HEK293 (cell line): Measurements from ENCODE around the gene BBC3.
A peak's percentile ranks its signal among the peaks of the same experiment; 100 is the strongest.

Source experiments
- CTCF ChIA-PET: fragments of 350-600 bp; formaldehyde crosslinking; extraction: SDS; loops from one replicate; lab custom pipeline; 2021; ENCODE audit warnings: antibody characterized with exemption; lab: Yijun Ruan, JAX
- POLR2A ChIA-PET: fragments of 300-600 bp; formaldehyde crosslinking; extraction: SDS; loops from one replicate; lab custom pipeline; 2020; ENCODE audit warnings: antibody characterized with exemption, inconsistent platforms; lab: Yijun Ruan, JAX
- H3K27ac ChIP-seq: fragments of 200-500 bp; sonication (Bioruptor generic); 2 replicates; pipeline ENCODE4 v1.5.1; 2014; ENCODE audit warnings: low read depth, low read length, control low read depth, inconsistent platforms; ENCODE audit errors: extremely low read depth
- H3K36me3 ChIP-seq, 2 experiments: fragments of 200-500 bp in 1 of 2; sonication (Bioruptor generic) in 1 of 2; 1 replicate in 1 of 2; 2 replicates in 1 of 2; pipeline ENCODE4 v1.5.1; 2014 to 2017; ENCODE audit warnings: inconsistent platforms in 2 of 2, low read length in 2 of 2; ENCODE audit not compliant: control insufficient read depth in 2 of 2, insufficient read depth in 1 of 2
- H3K4me1 ChIP-seq: fragments of 200-500 bp; sonication (Bioruptor generic); 2 replicates; pipeline ENCODE4 v1.5.1; 2014; ENCODE audit warnings: mild to moderate bottlenecking, low read length, inconsistent platforms; ENCODE audit not compliant: control insufficient read depth, insufficient read depth
- H3K4me3 ChIP-seq: 2 replicates; pipeline ENCODE4 v1.5.1; 2011; ENCODE audit warnings: low read depth, mild to moderate bottlenecking, control low read depth, low read length, moderate library complexity
- H3K9me3 ChIP-seq: fragments of 200-500 bp; sonication (Bioruptor generic); 2 replicates; pipeline ENCODE4 v1.5.1; 2014; ENCODE audit warnings: low read depth, low read length, inconsistent platforms; ENCODE audit not compliant: control insufficient read depth, insufficient read depth
- EGR2 ChIP-seq: fragments of 450-650 bp; formaldehyde crosslinking; IDR thresholded peaks from 2 replicates; pipeline ENCODE4 v1.5.1; 2016; ENCODE audit warnings: low read depth, missing biosample characterization, missing genetic modification characterization
- HOXD13 ChIP-seq: sonication (generic); formaldehyde crosslinking; IDR thresholded peaks from 2 replicates; pipeline ENCODE4 v1.8.0; 2022; ENCODE audit warnings: missing genetic modification reagents, borderline replicate concordance
- KLF10 ChIP-seq: fragments of 450-650 bp; IDR thresholded peaks from 2 replicates; pipeline ENCODE4 v1.5.1; 2018; ENCODE audit warnings: missing biosample characterization, mild to moderate bottlenecking, missing genetic modification characterization
- KLF8 ChIP-seq: fragments of 450-650 bp; formaldehyde crosslinking; IDR thresholded peaks from 2 replicates; pipeline ENCODE4 v1.5.1; 2016; ENCODE audit warnings: missing biosample characterization, missing genetic modification characterization
- MEIS1 ChIP-seq: sonication (generic); formaldehyde crosslinking; IDR thresholded peaks from 2 replicates; pipeline ENCODE4 v1.8.1; 2022; ENCODE audit warnings: missing genetic modification reagents, mild to moderate bottlenecking, borderline replicate concordance
- MZF1 ChIP-seq: fragments of 450-650 bp; formaldehyde crosslinking; IDR thresholded peaks from 2 replicates; pipeline ENCODE4 v1.5.1; 2017; ENCODE audit warnings: missing biosample characterization, missing genetic modification characterization, borderline replicate concordance
- PRDM1 ChIP-seq: fragments of 450-650 bp; formaldehyde crosslinking; IDR thresholded peaks from 2 replicates; pipeline ENCODE4; 2016; ENCODE audit warnings: missing biosample characterization, missing genetic modification characterization
- YY2 ChIP-seq: fragments of 450-650 bp; formaldehyde crosslinking; IDR thresholded peaks from 2 replicates; pipeline ENCODE4 v1.5.1; 2016; ENCODE audit warnings: missing biosample characterization, missing genetic modification characterization
- ZBTB20 ChIP-seq: fragments of 450-650 bp; formaldehyde crosslinking; IDR thresholded peaks from 2 replicates; pipeline ENCODE4 v1.5.1; 2016; ENCODE audit warnings: missing biosample characterization, missing genetic modification characterization
- ZBTB6 ChIP-seq: fragments of 450-650 bp; formaldehyde crosslinking; IDR thresholded peaks from 2 replicates; pipeline ENCODE4 v1.5.1; 2017; ENCODE audit warnings: missing biosample characterization, missing genetic modification characterization
- ZFP37 ChIP-seq: fragments of 450-650 bp; formaldehyde crosslinking; IDR thresholded peaks from 2 replicates; pipeline ENCODE4 v1.5.1; 2016; ENCODE audit warnings: missing biosample characterization, missing genetic modification characterization
- ZNF175 ChIP-seq: fragments of 450-650 bp; formaldehyde crosslinking; IDR thresholded peaks from 2 replicates; pipeline ENCODE4 v1.5.1; 2016; ENCODE audit warnings: missing biosample characterization, missing genetic modification characterization
- ZNF274 ChIP-seq, 2 experiments: fragments of 200-500 bp in 1 of 2; fragments of 450-650 bp in 1 of 2; sonication (Bioruptor generic) in 1 of 2; formaldehyde crosslinking in 1 of 2; IDR thresholded peaks; 2 replicates each; pipeline versions ENCODE4 v1.5.1 to v1.6.1; 2014 to 2016; ENCODE audit warnings: borderline replicate concordance in 1 of 2, inconsistent platforms in 1 of 2, low read length in 1 of 2, missing biosample characterization in 1 of 2, missing genetic modification characterization in 1 of 2
- ZNF341 ChIP-seq: fragments of 450-650 bp; formaldehyde crosslinking; IDR thresholded peaks from 2 replicates; pipeline ENCODE4; 2016; ENCODE audit warnings: low read depth, missing biosample characterization, missing genetic modification characterization
- ZNF561 ChIP-seq: fragments of 450-650 bp; IDR thresholded peaks from 2 replicates; pipeline ENCODE4 v1.5.1; 2018; ENCODE audit warnings: missing biosample characterization, missing genetic modification characterization, borderline replicate concordance
- ZNF629 ChIP-seq: fragments of 450-650 bp; formaldehyde crosslinking; IDR thresholded peaks from 2 replicates; pipeline ENCODE4 v1.5.1; 2017; ENCODE audit warnings: missing biosample characterization, missing genetic modification characterization
- ZNF677 ChIP-seq: fragments of 450-650 bp; IDR thresholded peaks from 2 replicates; pipeline ENCODE4 v1.5.0; 2018; ENCODE audit warnings: missing biosample characterization, mild to moderate bottlenecking, missing genetic modification characterization, moderate library complexity
- ZNF768 ChIP-seq: fragments of 450-650 bp; formaldehyde crosslinking; IDR thresholded peaks from 2 replicates; pipeline ENCODE4 v1.5.1; 2018; ENCODE audit warnings: missing biosample characterization, mild to moderate bottlenecking, missing genetic modification characterization
- ZNF791 ChIP-seq: fragments of 450-650 bp; formaldehyde crosslinking; IDR thresholded peaks from 2 replicates; pipeline ENCODE4 v1.5.1; 2016; ENCODE audit warnings: missing biosample characterization, missing genetic modification characterization
- TF ChIP-seq, protein P1 (sequence below): fragments of 450-650 bp; IDR thresholded peaks from 2 replicates; pipeline ENCODE4 v1.5.1; 2018; ENCODE audit warnings: missing biosample characterization, mild to moderate bottlenecking, missing genetic modification characterization
- TF ChIP-seq, protein P2 (sequence below): fragments of 450-650 bp; formaldehyde crosslinking; IDR thresholded peaks from 2 replicates; pipeline ENCODE4 v1.5.1; 2017; ENCODE audit warnings: missing biosample characterization, missing genetic modification characterization
- TF ChIP-seq, protein P3 (sequence below): fragments of 450-650 bp; formaldehyde crosslinking; conservative IDR thresholded peaks from 2 replicates; pipeline ENCODE4 v1.5.1; 2016; ENCODE audit warnings: low read depth, missing biosample characterization, missing genetic modification characterization
- TF ChIP-seq, protein P4 (sequence below): fragments of 450-650 bp; formaldehyde crosslinking; IDR thresholded peaks from 2 replicates; pipeline ENCODE4 v1.5.1; 2016; ENCODE audit warnings: missing biosample characterization, missing genetic modification characterization

The BBC3 gene

DNA sequence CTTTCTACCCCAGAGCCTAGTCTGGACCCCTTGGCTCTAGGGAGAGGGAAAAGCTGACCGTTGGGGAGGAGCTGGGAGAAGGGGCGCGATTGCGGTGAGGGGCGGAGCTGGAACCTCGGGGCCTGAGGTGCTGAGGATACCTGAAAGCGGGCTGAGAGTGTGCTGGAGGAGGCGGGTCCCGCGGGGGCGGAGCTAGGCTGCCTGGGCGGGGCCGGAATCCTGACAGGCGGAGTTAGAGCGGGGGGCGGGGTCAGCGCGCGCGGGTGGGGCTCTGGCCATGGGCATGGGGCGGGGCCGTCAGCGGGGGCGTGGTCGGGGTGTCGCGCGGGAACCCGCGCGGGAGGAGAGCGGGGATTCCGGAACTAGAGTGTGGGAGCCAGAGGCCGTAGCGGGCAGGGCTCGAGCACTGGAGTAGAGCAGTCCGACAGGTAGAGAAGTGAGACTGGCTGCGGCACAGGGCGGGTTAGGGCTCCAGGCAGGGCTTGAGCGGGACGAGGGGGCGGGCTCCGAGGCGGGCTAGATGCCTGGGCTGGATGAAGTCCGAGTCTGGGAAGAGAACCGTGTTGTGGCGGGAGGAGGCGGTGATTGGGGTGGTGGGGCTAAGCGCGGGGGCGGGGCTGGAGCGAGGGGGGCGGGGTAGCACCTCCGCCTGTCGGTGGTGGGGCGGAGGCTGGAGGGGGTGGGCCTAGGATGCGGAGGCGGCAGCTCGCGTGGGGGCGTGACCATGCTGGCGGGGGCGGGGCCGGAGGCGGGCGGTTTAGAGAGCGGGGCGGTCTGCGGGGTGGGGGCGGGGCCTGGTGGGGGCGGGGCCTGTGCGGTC, 43.3 kb upstream of the BBC3 start, which contains the start of gene INAFM1 (continued):
- TF ChIP-seq ZNF629 (tag by site-specific recombination) (no peak), ZNF175 (no peak), KLF10 (tag by site-specific recombination) (peak; percentile 62), ZNF341 (tag by site-specific recombination) (peak; percentile 14; the same call in 1 of the 2 replicates), ZBTB20 (peak; percentile 63; the same call in 1 of the 2 replicates), HOXD13 (CRISPR knock-in tag) (no peak), KLF8 (tag by site-specific recombination) (peak; percentile 97), PRDM1 (tag by site-specific recombination) (no peak)
- TF ChIP-seq, protein P1, sequence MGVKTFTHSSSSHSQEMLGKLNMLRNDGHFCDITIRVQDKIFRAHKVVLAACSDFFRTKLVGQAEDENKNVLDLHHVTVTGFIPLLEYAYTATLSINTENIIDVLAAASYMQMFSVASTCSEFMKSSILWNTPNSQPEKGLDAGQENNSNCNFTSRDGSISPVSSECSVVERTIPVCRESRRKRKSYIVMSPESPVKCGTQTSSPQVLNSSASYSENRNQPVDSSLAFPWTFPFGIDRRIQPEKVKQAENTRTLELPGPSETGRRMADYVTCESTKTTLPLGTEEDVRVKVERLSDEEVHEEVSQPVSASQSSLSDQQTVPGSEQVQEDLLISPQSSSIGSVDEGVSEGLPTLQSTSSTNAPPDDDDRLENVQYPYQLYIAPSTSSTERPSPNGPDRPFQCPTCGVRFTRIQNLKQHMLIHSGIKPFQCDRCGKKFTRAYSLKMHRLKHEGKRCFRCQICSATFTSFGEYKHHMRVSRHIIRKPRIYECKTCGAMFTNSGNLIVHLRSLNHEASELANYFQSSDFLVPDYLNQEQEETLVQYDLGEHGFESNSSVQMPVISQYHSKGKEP, result no peak
- TF ChIP-seq, protein P2, sequence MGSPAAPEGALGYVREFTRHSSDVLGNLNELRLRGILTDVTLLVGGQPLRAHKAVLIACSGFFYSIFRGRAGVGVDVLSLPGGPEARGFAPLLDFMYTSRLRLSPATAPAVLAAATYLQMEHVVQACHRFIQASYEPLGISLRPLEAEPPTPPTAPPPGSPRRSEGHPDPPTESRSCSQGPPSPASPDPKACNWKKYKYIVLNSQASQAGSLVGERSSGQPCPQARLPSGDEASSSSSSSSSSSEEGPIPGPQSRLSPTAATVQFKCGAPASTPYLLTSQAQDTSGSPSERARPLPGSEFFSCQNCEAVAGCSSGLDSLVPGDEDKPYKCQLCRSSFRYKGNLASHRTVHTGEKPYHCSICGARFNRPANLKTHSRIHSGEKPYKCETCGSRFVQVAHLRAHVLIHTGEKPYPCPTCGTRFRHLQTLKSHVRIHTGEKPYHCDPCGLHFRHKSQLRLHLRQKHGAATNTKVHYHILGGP (tag by site-specific recombination), result no peak
- TF ChIP-seq, protein P3, sequence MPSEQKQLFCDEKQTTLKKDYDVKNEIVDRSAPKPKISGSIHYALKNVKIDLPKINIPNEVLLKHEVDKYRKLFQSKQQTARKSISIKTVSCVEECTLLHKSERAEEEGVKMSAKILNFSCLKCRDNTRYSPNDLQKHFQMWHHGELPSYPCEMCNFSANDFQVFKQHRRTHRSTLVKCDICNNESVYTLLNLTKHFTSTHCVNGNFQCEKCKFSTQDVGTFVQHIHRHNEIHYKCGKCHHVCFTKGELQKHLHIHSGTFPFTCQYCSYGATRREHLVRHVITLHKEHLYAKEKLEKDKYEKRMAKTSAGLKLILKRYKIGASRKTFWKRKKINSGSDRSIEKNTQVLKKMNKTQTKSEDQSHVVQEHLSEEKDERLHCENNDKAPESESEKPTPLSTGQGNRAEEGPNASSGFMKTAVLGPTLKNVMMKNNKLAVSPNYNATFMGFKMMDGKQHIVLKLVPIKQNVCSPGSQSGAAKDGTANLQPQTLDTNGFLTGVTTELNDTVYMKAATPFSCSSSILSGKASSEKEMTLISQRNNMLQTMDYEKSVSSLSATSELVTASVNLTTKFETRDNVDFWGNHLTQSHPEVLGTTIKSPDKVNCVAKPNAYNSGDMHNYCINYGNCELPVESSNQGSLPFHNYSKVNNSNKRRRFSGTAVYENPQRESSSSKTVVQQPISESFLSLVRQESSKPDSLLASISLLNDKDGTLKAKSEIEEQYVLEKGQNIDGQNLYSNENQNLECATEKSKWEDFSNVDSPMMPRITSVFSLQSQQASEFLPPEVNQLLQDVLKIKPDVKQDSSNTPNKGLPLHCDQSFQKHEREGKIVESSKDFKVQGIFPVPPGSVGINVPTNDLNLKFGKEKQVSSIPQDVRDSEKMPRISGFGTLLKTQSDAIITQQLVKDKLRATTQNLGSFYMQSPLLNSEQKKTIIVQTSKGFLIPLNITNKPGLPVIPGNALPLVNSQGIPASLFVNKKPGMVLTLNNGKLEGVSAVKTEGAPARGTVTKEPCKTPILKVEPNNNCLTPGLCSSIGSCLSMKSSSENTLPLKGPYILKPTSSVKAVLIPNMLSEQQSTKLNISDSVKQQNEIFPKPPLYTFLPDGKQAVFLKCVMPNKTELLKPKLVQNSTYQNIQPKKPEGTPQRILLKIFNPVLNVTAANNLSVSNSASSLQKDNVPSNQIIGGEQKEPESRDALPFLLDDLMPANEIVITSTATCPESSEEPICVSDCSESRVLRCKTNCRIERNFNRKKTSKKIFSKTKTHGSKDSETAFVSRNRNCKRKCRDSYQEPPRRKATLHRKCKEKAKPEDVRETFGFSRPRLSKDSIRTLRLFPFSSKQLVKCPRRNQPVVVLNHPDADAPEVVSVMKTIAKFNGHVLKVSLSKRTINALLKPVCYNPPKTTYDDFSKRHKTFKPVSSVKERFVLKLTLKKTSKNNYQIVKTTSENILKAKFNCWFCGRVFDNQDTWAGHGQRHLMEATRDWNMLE (tag by site-specific recombination), result no peak

DNA sequence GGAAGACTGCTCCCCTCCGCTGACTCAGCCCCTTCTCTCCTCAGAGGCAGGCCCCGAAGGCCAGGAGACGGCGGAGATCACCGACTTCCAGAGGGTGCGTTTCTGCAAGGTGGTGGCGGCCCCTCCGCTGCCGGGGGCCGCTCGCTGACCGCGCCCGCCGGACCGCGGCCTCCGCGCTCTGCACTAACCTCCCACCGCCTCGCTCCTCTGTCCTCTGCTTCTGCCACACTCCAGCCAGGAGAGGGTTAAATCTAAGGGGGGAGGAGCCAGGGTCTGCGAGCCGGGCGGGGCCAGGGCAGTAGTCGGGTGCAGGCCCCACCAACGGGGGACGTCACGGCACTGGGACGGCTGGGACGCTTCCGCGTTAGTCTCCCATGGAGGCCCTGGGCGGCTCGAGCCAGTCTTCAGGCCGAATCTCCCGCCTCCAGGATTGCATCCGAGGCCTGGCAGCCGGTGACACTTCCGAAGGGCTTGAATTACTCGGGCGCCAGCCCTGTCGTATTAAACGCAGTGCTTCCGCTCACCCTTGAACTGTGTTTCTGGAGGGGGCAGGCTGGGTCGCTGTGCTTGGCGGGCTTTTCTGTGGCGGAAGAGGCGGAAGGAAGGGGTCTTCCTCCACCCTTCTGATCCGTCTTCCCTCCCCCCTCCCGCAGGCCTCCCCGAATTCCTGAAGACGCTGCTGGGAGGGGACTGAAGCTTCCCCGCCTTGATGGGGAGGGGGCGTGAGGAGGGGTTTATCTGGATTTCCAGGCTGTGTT, 42.5 kb upstream of the BBC3 start:
- Histone ChIP-seq H3K36me3 (peaks cover 16 to 19% of the 10 kb centered on the region in 2 experiments), H3K9me3 (no peaks in the 10 kb centered on the region), H3K4me1 (peaks cover 11% of the 10 kb centered on the region), H3K4me3 (peak overlapping the region; percentile 58), H3K27ac (peak overlapping the region; percentile 97)
- ChIA-PET POLR2A (interaction anchor here (0.6 to 4.3 kb wide), 17 partner anchors 11 to 898 kb away, joined by 3 to 108 read pairs (median 5); partner anchors contain the start of genes CCDC9, DHX34, SAE1 and ZC3H4), CTCF (interaction anchor here (0.6 to 2.4 kb wide), 8 partner anchors 11 to 225 kb away, joined by 3 to 11 read pairs (median 6); partner anchors contain the start of gene CCDC9)
- TF ChIP-seq ZNF791 (tag by site-specific recombination) (no peak), ZBTB6 (tag by site-specific recombination) (no peak), MEIS1 (CRISPR knock-in tag) (no peak), ZNF561 (tag by site-specific recombination) (peak; percentile 65; the same call in 1 of the 2 replicates), ZNF274 (IDR thresholded peaks at IDR 0.05; ENCODE audit: low read length) (no peak), ZNF274 (tag by site-specific recombination; IDR thresholded peaks at IDR 0.05; ENCODE audit: borderline replicate concordance) (no peak), MZF1 (tag by site-specific recombination) (no peak), ZNF677 (tag by site-specific recombination) (peak; percentile 71), EGR2 (tag by site-specific recombination) (no peak), YY2 (tag by site-specific recombination) (no peak), ZNF768 (tag by site-specific recombination) (no peak), ZFP37 (tag by site-specific recombination) (peak; percentile 28; the same call in 1 of the 2 replicates)
- TF ChIP-seq, protein P4, sequence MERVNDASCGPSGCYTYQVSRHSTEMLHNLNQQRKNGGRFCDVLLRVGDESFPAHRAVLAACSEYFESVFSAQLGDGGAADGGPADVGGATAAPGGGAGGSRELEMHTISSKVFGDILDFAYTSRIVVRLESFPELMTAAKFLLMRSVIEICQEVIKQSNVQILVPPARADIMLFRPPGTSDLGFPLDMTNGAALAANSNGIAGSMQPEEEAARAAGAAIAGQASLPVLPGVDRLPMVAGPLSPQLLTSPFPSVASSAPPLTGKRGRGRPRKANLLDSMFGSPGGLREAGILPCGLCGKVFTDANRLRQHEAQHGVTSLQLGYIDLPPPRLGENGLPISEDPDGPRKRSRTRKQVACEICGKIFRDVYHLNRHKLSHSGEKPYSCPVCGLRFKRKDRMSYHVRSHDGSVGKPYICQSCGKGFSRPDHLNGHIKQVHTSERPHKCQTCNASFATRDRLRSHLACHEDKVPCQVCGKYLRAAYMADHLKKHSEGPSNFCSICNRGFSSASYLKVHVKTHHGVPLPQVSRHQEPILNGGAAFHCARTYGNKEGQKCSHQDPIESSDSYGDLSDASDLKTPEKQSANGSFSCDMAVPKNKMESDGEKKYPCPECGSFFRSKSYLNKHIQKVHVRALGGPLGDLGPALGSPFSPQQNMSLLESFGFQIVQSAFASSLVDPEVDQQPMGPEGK (tag by site-specific recombination), result peak; percentile 62
